ENCODE measurements around the gene RPH3AL.

Gene RPH3AL

DNA sequence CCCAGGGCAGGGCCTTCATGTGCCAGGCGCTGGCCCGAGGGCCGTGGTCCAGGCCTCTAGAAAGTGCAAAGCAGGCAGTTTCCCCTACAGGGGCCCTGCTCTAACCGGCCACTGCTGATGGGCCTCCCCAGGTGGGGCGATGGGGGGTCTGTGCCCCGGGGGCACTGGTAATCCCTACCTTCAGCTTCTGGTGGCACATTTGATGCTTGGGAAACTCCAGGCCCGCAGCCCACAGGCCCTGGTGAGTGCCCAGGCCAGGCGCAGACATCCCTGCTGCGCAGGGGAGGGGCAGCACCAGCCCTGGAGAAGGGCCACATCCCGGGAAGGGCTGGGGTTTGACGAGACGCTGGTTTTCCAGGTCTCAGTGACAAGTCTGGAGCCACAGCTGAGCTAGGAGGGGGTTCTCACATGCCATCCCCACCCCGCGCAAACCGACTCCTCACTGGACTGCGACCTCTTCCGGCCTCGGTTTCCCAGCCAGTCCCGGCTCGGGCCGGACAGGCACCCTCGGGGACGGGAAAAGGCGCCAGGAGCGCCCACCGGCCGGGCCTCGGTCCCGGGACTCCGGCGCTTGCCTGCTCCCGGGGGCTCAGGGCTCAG lies 172.7 kb downstream of the RPH3AL start:
- Histone ChIP-seq H3K27me3 (ENCODE audit: insufficient read depth, low read depth, severe bottlenecking) (no peaks in the 10 kb centered on the region), H3K4me3 (ENCODE audit: low read depth, low read length) (peak overlapping the region; percentile 58)
- TF ChIP-seq, protein P1, sequence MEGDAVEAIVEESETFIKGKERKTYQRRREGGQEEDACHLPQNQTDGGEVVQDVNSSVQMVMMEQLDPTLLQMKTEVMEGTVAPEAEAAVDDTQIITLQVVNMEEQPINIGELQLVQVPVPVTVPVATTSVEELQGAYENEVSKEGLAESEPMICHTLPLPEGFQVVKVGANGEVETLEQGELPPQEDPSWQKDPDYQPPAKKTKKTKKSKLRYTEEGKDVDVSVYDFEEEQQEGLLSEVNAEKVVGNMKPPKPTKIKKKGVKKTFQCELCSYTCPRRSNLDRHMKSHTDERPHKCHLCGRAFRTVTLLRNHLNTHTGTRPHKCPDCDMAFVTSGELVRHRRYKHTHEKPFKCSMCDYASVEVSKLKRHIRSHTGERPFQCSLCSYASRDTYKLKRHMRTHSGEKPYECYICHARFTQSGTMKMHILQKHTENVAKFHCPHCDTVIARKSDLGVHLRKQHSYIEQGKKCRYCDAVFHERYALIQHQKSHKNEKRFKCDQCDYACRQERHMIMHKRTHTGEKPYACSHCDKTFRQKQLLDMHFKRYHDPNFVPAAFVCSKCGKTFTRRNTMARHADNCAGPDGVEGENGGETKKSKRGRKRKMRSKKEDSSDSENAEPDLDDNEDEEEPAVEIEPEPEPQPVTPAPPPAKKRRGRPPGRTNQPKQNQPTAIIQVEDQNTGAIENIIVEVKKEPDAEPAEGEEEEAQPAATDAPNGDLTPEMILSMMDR (IDR thresholded peaks at IDR 0.05; ENCODE audit: low read depth, low read length) = no peak

DNA sequence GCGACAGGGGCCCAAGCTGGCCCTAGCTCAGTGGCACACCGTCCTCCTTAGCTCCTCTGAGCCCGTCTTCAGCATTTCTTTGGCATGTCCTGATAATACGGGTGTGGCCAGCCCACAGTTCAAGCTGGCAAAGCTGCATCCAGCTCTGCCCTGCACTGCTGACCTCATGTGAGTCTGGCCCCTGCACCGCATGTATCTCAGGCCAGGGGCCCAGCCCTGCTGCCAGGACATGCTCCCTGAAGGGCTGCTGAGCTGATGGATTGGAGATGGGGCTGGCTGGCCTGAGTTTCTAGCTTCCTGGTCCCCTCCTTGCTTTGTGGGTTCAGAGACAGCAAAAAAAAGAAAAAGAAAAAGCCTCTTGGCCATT lies 173.6 kb downstream of the RPH3AL start:
- Histone ChIP-seq H3K27ac (peak overlapping the region; percentile 88), H3K4me3 (ENCODE audit: low read depth, low read length) (peak overlapping the region; percentile 58), H3K9me3 (ENCODE audit: severe bottlenecking) (no peaks in the 10 kb centered on the region), H3K27me3 (ENCODE audit: insufficient read depth, low read depth, severe bottlenecking) (no peaks in the 10 kb centered on the region), H3K36me3 (peaks cover 25% of the 10 kb centered on the region)
- peak; percentile 47 for DNase-seq
- TF ChIP-seq, protein P1 (IDR thresholded peaks at IDR 0.05; ENCODE audit: low read depth, low read length) = no peak

More for the DNA sequence above, 172.7 kb downstream of the RPH3AL start:
- Histone ChIP-seq H3K36me3 (peaks cover 16% of the 10 kb centered on the region), H3K9me3 (ENCODE audit: severe bottlenecking) (no peaks in the 10 kb centered on the region), H3K27ac (peak overlapping the region; percentile 88)
- DNase-seq = peak; percentile 21

DNA sequence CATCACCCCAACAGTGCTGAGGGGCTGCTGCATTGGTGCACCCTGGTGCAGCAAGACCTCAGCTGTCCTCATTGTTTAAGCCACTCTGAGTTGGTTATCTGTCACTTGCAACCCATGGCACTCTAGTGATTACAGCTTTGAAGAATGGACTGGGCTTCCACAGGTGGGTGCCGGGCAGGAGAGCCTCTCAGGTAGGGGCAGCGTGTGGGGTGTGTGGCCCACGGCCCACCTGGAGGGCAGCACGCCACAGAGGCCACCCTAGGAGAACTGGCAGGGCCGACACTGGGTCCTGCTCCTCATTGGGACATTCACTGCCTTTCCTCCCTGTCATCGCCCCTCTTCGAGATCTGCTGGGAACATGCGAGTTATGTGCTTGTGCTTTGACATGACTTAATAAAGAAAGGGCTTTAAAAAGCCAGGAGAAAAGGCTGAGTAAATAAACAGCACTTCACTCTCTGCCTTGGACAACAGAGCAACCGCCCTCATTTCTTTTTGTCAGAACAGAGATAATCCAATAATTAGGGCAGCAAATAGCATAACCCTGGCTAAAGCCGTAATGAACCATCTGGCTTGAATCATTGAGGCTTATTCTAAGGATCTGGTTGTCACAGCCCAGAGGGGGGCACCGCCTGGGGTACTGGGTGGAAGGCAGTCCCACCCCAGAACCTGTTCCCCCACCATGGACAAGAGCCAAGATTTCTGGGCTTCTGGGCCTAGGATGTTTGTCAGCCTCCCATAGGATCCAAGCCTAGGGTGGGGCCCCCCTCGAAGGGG lies 174.1 kb downstream of the RPH3AL start:
- peak overlapping the region; percentile 58 for H3K4me3 ChIP-seq (ENCODE audit: low read depth, low read length)
- no peaks in the 10 kb centered on the region for H3K9me3 ChIP-seq (ENCODE audit: severe bottlenecking)
- H3K27me3 ChIP-seq (ENCODE audit: insufficient read depth, low read depth, severe bottlenecking) = no peaks in the 10 kb centered on the region
- TF ChIP-seq, protein P1 (IDR thresholded peaks at IDR 0.05; ENCODE audit: low read depth, low read length) = no peak
- H3K27ac ChIP-seq = peak overlapping the region; percentile 88
- peaks cover 30% of the 10 kb centered on the region for H3K36me3 ChIP-seq
- peak; percentile 79 for DNase-seq

DNA sequence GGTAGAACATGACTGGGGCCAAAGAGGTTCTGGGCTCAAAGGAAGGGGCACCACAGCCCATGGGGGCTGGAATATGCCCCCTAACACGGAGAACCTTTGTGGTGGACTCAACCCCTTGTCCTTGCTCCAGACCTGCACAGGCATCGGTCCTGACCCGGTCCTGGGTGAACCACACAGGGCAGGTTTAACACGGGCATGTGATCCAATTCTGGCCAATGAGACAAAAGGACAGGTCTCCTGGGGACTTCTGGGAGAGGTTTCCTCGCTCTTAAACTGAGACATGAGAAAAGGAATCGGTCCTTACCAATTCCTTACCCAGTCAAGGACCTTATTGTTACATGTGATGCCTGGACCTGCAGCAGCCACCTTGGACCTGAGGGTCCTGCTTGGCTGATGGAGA lies 174.8 kb downstream of the RPH3AL start:
- Histone ChIP-seq H3K27ac (peak overlapping the region; percentile 88), H3K9me3 (ENCODE audit: severe bottlenecking) (no peaks in the 10 kb centered on the region), H3K27me3 (ENCODE audit: insufficient read depth, low read depth, severe bottlenecking) (no peaks in the 10 kb centered on the region), H3K4me3 (ENCODE audit: low read depth, low read length) (no peak overlapping the region), H3K36me3 (peaks cover 34% of the 10 kb centered on the region)
- TF ChIP-seq, protein P1 (IDR thresholded peaks at IDR 0.05; ENCODE audit: low read depth, low read length) = no peak
- no peak for DNase-seq

DNA sequence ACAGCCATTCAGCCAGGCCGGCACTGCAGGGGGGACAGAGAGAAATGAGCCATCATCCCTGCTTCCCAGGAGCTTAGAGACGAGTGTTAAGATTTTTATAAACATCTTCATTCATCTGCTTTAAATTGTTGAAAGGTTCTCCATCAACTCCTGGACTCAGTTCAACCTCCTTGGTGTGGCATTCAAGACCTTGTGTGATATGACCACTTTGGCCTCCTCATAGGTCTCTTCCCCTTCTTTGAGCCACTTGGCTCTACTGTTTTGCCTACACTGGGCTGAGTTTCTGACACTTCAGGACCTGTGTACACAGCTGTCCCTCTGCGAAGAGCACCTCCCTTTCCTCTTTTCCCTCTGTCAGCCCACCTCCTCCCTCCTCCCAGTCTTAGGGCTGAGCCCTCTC lies 175.5 kb downstream of the RPH3AL start:
- Histone ChIP-seq H3K27ac (peak overlapping the region; percentile 88), H3K36me3 (peaks cover 34% of the 10 kb centered on the region), H3K27me3 (ENCODE audit: insufficient read depth, low read depth, severe bottlenecking) (no peaks in the 10 kb centered on the region), H3K9me3 (ENCODE audit: severe bottlenecking) (no peaks in the 10 kb centered on the region), H3K4me3 (ENCODE audit: low read depth, low read length) (no peak overlapping the region)
- TF ChIP-seq, protein P1 (IDR thresholded peaks at IDR 0.05; ENCODE audit: low read depth, low read length) = no peak
- DNase-seq = no peak
